A204.1 (cell line): Measurements from ENCODE around the gene ZNF497.
"Not testable (repeated sequence)": the region's sequence is repeated elsewhere in the genome, so short reads cannot be mapped to it uniquely, and the experiment has no call there.

ENCODE experiments used
- FAIRE-seq: peaks from 2 replicates; lab custom pipeline; 2012; peaks lifted over from hg19 to GRCh38; lab: Jason Lieb, UNC

The ZNF497 gene

GRCh38 chr19:58346961-58347929, 15.3 kb downstream of the ZNF497 start:
- FAIRE-seq = no peak

GRCh38 chr19:58345558-58345957, 17.0 kb downstream of the ZNF497 start:
- no peak for FAIRE-seq

- no peak for FAIRE-seq
These were observed 23.6 kb downstream of the ZNF497 start for GRCh38 chr19:58338825-58339558.

GRCh38 chr19:58338336-58338735, 24.2 kb downstream of the ZNF497 start:
- no peak for FAIRE-seq

GRCh38 chr19:58336820-58337219, 25.7 kb downstream of the ZNF497 start:
- no peak for FAIRE-seq

GRCh38 chr19:58336216-58336615, 26.3 kb downstream of the ZNF497 start:
- FAIRE-seq = no peak

GRCh38 chr19:58335630-58336029, 26.9 kb downstream of the ZNF497 start:
- no peak for FAIRE-seq

- no peak for FAIRE-seq
These were observed 27.8 kb downstream of the ZNF497 start for GRCh38 chr19:58334691-58335249.

- no peak for FAIRE-seq
These were observed 29.9 kb downstream of the ZNF497 start for GRCh38 chr19:58332697-58333096.

GRCh38 chr19:58330458-58330857, 32.1 kb downstream of the ZNF497 start:
- no peak for FAIRE-seq

GRCh38 chr19:58328999-58329398, 33.6 kb downstream of the ZNF497 start:
- no peak for FAIRE-seq

GRCh38 chr19:58326914-58327726, 35.4 kb downstream of the ZNF497 start, which contains the start of gene ZSCAN22:
ZSCAN22 (plus strand) TSS chr19:58326994; CDS start chr19:58334803, 7,809 bp downstream.
- no peak for FAIRE-seq

- no peak for FAIRE-seq
These were observed 36.0 kb downstream of the ZNF497 start for GRCh38 chr19:58326501-58326913.

GRCh38 chr19:58325311-58326022, 37.1 kb downstream of the ZNF497 start:
- no peak for FAIRE-seq

- FAIRE-seq = no peak
These were observed 43.3 kb downstream of the ZNF497 start for GRCh38 chr19:58319241-58319640.

- FAIRE-seq = no peak
These were observed 44.3 kb downstream of the ZNF497 start for GRCh38 chr19:58318297-58318696.

GRCh38 chr19:58317476-58318072, 45.0 kb downstream of the ZNF497 start:
- FAIRE-seq = no peak

GRCh38 chr19:58315580-58315979, 47.0 kb downstream of the ZNF497 start:
- no peak for FAIRE-seq

GRCh38 chr19:58311345-58311865, 51.1 kb downstream of the ZNF497 start:
- FAIRE-seq = no peak

- not testable (repeated sequence) for FAIRE-seq
These were observed 51.9 kb downstream of the ZNF497 start for GRCh38 chr19:58310685-58311084.

- FAIRE-seq = no peak
These were observed 54.8 kb downstream of the ZNF497 start for GRCh38 chr19:58307736-58308135.
